T-cell (primary cell): ENCODE results near the gene JMJD6. TPM values are rescaled to one million over a fixed set of nuclear protein-coding genes. Genes with fewer than 3 reads are reported as not detected.

Experiments used
- ATAC-seq, 4 experiments: fragments of 200-7000 bp in 3 of 4; fragments of 150-1000 bp in 1 of 4; cut with Tn5 transposase; replicated peaks in 1 of 4; 1 replicate in 3 of 4; 2 replicates in 1 of 4; pipeline ENCODE4 v1.10.0; 2021; ENCODE audit warnings: moderate library complexity in 3 of 4, mild to moderate bottlenecking in 2 of 4, moderate number of reproducible peaks in 1 of 4
- CTCF ChIA-PET, 2 donors: fragments of 300-600 bp; sonication (Branson Sonifier 250); formaldehyde crosslinking; loops; one replicate each; lab custom pipeline; 2022; ENCODE audit warnings: antibody characterized with exemption in 2 of 2; lab: Charles Lee
- POLR2A ChIA-PET, 2 donors: fragments of 300-600 bp; sonication (Branson Sonifier 250); formaldehyde crosslinking; loops; one replicate each; lab custom pipeline; 2022; ENCODE audit warnings: antibody characterized with exemption in 2 of 2; lab: Charles Lee
- DNase-seq, 35 experiments: peaks; one replicate each; pipeline versions ENCODE4 v3.0.0 to v3.0.0-alpha.2; 2013 to 2023
- H3K27ac ChIP-seq: one replicate; pipeline ENCODE4 v1.5.1; 2013; ENCODE audit warnings: low read length
- H3K27me3 ChIP-seq, 2 experiments: replicated peaks in 1 of 2; 1 replicate in 1 of 2; 2 replicates in 1 of 2; pipeline versions ENCODE4 v1.6.1 to v1.7.0; 2013; ENCODE audit warnings: low read length in 1 of 2, mixed read lengths in 1 of 2; ENCODE audit not compliant: control insufficient read depth in 2 of 2, insufficient read depth in 2 of 2; ENCODE audit errors: extremely low read depth in 1 of 2
- H3K36me3 ChIP-seq, 2 donors: 1 replicate in 1 of 2; 2 replicates in 1 of 2; pipeline versions ENCODE4 v1.6.1 to v1.7.0; 2013; ENCODE audit warnings: low read length in 1 of 2; ENCODE audit not compliant: control insufficient read depth in 2 of 2, insufficient read depth in 1 of 2; ENCODE audit errors: extremely low read depth in 1 of 2
- H3K4me1 ChIP-seq, 2 experiments: 1 replicate in 1 of 2; 2 replicates in 1 of 2; pipeline versions ENCODE4 v1.6.1 to v1.7.0; 2013; ENCODE audit warnings: low read length in 2 of 2, mixed read lengths in 1 of 2; ENCODE audit not compliant: insufficient read depth in 2 of 2, control insufficient read depth in 1 of 2; ENCODE audit errors: extremely low read depth in 1 of 2
- H3K4me3 ChIP-seq, 2 donors: 1 replicate in 1 of 2; 2 replicates in 1 of 2; pipeline versions ENCODE4 v1.5.1 to v1.7.0; 2013; ENCODE audit warnings: mild to moderate bottlenecking in 2 of 2, low read length in 1 of 2, moderate library complexity in 1 of 2; ENCODE audit not compliant: control insufficient read depth in 1 of 2; ENCODE audit errors: extremely low read depth in 1 of 2
- H3K9me3 ChIP-seq: 2 replicates; pipeline ENCODE4 v1.7.0; 2013
- H3K27ac Mint-ChIP-seq, 2 donors: one replicate each; pipeline ENCODE4 v1.8.0; 2020 to 2021; ENCODE audit warnings: mild to moderate bottlenecking in 2 of 2, mixed read lengths in 2 of 2
- H3K27me3 Mint-ChIP-seq, 2 donors: one replicate each; pipeline ENCODE4 v1.8.0; 2021 to 2022; ENCODE audit warnings: mixed read lengths in 2 of 2
- H3K36me3 Mint-ChIP-seq: one replicate; pipeline ENCODE4 v1.8.0; 2021; ENCODE audit warnings: mixed read lengths
- H3K4me1 Mint-ChIP-seq, 3 donors: one replicate each; pipeline ENCODE4 v1.8.0; 2020 to 2022; ENCODE audit warnings: mixed read lengths in 3 of 3, mild to moderate bottlenecking in 1 of 3
- H3K4me3 Mint-ChIP-seq, 3 donors: one replicate each; pipeline ENCODE4 v1.8.0; 2020 to 2022; ENCODE audit warnings: mild to moderate bottlenecking in 3 of 3, mixed read lengths in 3 of 3, moderate library complexity in 3 of 3
- H3K9me3 Mint-ChIP-seq, 3 donors: one replicate each; pipeline ENCODE4 v1.8.0; 2020 to 2022; ENCODE audit warnings: mixed read lengths in 3 of 3
- WGBS: methylation state at CpG from one replicate; pipeline ENCODE4 v1.1.5; 2013; ENCODE audit warnings: missing lambda C conversion rate; ENCODE audit not compliant: insufficient coverage; 5-methylcytosine and 5-hydroxymethylcytosine counted together
- total RNA-seq, 35 experiments: library from RNA in 6 of 35; stranded (reverse) in 6 of 35; fragments of 120-200 nt in 1 of 35; gene quantifications; one replicate each; pipeline versions ENCODE4 v1.2.1 to v1.2.4 and lab custom pipeline; 2013 to 2026

The JMJD6 gene
- total RNA-seq, 5 donors from 2014 or later (not counting 1 experiment from before 2014, with no cell fraction given): 48.7 to 155 (median 56.6) TPM

DNA sequence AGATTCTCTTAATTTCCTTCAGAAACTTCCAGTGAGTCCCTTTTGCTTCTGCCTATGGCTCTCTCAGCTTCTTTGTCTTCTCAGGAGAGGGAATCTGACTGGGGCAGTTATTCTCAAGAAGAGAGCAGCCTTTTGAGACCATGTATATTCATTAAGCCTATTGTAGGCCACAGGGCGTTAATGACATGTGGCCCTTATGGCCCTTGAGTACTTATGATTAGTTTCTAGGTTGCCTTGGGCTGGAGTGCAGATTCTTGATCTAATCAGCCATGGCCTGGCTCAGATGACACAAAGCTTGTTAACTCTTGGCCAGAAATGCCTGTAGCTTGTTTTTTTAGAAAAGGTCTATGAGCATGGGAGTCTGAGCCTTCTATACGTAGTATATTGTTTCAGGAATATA lies 28.9 kb upstream of the JMJD6 start:
- H3K36me3 Mint-ChIP-seq: peaks cover 21% of the 10 kb centered on the region
- no peak for ATAC-seq

GRCh38 chr17:76753061-76753961 lies 26.9 kb upstream of the JMJD6 start:
- WGBS: 14% methylated on average over 6 of the region's 12 CpGs
- Mint-ChIP-seq H3K9me3 (no peaks in the 10 kb centered on the region), H3K4me1 (peaks cover 26 to 30% (median 27%) of the 10 kb centered on the region in 3 donors), H3K27me3 (no peaks in the 10 kb centered on the region), H3K27ac (peak overlapping the region; percentile 98 to 99), H3K36me3 (peaks cover 30% of the 10 kb centered on the region), H3K4me3 (peak overlapping the region; percentile 87 to 94 (median 90))
- DNase-seq (peak in 33 of 35 experiments; percentile 9 to 82 (median 41)), ATAC-seq (peak; percentile 87 to 92 (median 88))
- H3K9me3 ChIP-seq: no peaks in the 10 kb centered on the region
- peak overlapping the region; percentile 93 for H3K27ac ChIP-seq
- CTCF ChIA-PET: interaction anchor here in 1 of 2 donors (0.6 kb wide), 3 partner anchors 210 to 546 kb away, joined by 3 read pairs; no protein-coding TSS in a partner anchor
- H3K36me3 ChIP-seq: no peaks in the 10 kb centered on the region
- peaks cover 11 to 40% of the 10 kb centered on the region in 2 experiments for H3K4me1 ChIP-seq
- POLR2A ChIA-PET: interaction anchor here (0.5 to 1.0 kb wide), 4 partner anchors 20 to 30 kb away, joined by 3 to 4 read pairs (median 3); no protein-coding TSS in a partner anchor
- H3K4me3 ChIP-seq: peak overlapping the region; percentile 41 to 52
- no peaks in the 10 kb centered on the region for H3K27me3 ChIP-seq

More for the DNA sequence above, 28.9 kb upstream of the JMJD6 start:
- Mint-ChIP-seq H3K4me3 (no peak overlapping the region), H3K9me3 (no peaks in the 10 kb centered on the region), H3K27ac (peak overlapping the region in 1 of 2 donors; percentile 52), H3K27me3 (no peaks in the 10 kb centered on the region), H3K4me1 (peaks cover 26 to 27% (median 26%) of the 10 kb centered on the region in 3 donors)
- POLR2A ChIA-PET: interaction anchor here in 1 of 2 donors (0.6 kb wide), 1 partner anchor 15 kb away, joined by 3 read pairs; no protein-coding TSS in a partner anchor
- H3K9me3 ChIP-seq: no peaks in the 10 kb centered on the region
- no peak overlapping the region for H3K4me3 ChIP-seq
- H3K27ac ChIP-seq: no peak overlapping the region
- CTCF ChIA-PET: no interaction called here
- WGBS: 100% methylated on average over 1 of the region's 2 CpGs
- DNase-seq: no peak
- H3K27me3 ChIP-seq: no peaks in the 10 kb centered on the region
- no peaks in the 10 kb centered on the region for H3K36me3 ChIP-seq
- H3K4me1 ChIP-seq: peaks cover 11 to 40% of the 10 kb centered on the region in 2 experiments

- Mint-ChIP-seq H3K9me3 (no peaks in the 10 kb centered on the region), H3K27ac (peak overlapping the region; percentile 98 to 99), H3K4me1 (peaks cover 26 to 28% (median 27%) of the 10 kb centered on the region in 3 donors), H3K36me3 (peaks cover 23% of the 10 kb centered on the region), H3K4me3 (peak overlapping the region; percentile 64 to 94 (median 67)), H3K27me3 (no peaks in the 10 kb centered on the region)
- ChIA-PET POLR2A (no interaction called here), CTCF (interaction anchor here (0.5 to 0.7 kb wide), 5 partner anchors 17 to 237 kb away, joined by 3 to 12 read pairs (median 4); no protein-coding TSS in a partner anchor)
- DNase-seq (peak in 3 of 35 experiments; percentile 30 to 79 (median 38)), ATAC-seq (peak; percentile 28 to 78 (median 64))
- H3K27me3 ChIP-seq: no peaks in the 10 kb centered on the region
- peaks cover 1% of the 10 kb centered on the region in 2 donors for H3K36me3 ChIP-seq
- peaks cover 11 to 40% of the 10 kb centered on the region in 2 experiments for H3K4me1 ChIP-seq
- WGBS: 85% methylated on average over 2 of the region's 4 CpGs
- H3K4me3 ChIP-seq: no peak overlapping the region
- peak overlapping the region; percentile 93 for H3K27ac ChIP-seq
- no peaks in the 10 kb centered on the region for H3K9me3 ChIP-seq
Measured at GRCh38 chr17:76752006-76752405, 25.6 kb upstream of the JMJD6 start.

DNA sequence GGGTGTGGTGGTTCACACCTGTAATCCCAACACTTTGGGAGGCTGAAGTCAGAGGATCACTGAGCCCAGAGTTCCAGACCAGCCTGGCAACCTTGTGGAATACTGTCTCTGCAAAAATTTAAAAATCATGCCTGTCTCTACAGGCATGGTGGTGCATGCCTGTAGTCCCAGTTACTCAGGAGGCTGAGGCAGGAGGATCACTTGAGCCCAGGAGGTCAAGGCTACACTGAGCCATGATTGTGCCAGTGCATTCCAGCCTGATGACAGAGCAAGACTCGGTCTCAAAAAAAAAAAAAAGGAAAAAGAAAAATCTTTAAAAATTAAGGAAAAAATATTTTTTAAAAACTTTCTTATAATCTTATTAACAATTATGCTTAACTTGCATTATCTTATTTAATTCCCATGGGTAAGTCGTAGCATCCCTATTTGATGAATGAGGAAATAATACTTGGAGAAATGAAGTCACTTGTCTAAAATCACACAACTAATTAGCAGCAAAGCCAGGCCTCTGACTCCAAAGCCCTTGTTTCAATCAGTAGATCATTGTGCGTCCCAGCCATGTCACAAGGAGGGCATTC lies 25.1 kb upstream of the JMJD6 start:
- Mint-ChIP-seq H3K27me3 (no peaks in the 10 kb centered on the region), H3K4me3 (peak overlapping the region in 1 of 3 donors; percentile 94), H3K27ac (peak overlapping the region; percentile 98 to 99), H3K36me3 (peaks cover 26% of the 10 kb centered on the region), H3K9me3 (no peaks in the 10 kb centered on the region), H3K4me1 (peaks cover 26 to 30% (median 27%) of the 10 kb centered on the region in 3 donors)
- Histone ChIP-seq H3K4me1 (peaks cover 11 to 40% of the 10 kb centered on the region in 2 experiments), H3K27me3 (no peaks in the 10 kb centered on the region), H3K27ac (peak overlapping the region; percentile 93), H3K4me3 (no peak overlapping the region), H3K9me3 (no peaks in the 10 kb centered on the region), H3K36me3 (peaks cover 6% of the 10 kb centered on the region in 2 donors)
- POLR2A ChIA-PET: no interaction called here
- CTCF ChIA-PET: no interaction called here
- ATAC-seq (no peak), DNase-seq (no peak)
- WGBS: no CpG with 5 or more reads among the region's 3 CpGs

- Histone ChIP-seq H3K4me1 (peaks cover 6 to 29% of the 10 kb centered on the region in 2 experiments), H3K36me3 (peaks cover 6 to 32% of the 10 kb centered on the region in 2 donors), H3K27me3 (no peaks in the 10 kb centered on the region), H3K27ac (no peak overlapping the region), H3K4me3 (no peak overlapping the region), H3K9me3 (no peaks in the 10 kb centered on the region)
- Mint-ChIP-seq H3K4me1 (peaks cover 20 to 29% (median 21%) of the 10 kb centered on the region in 3 donors), H3K9me3 (no peaks in the 10 kb centered on the region), H3K4me3 (no peak overlapping the region), H3K27ac (no peak overlapping the region), H3K27me3 (no peaks in the 10 kb centered on the region), H3K36me3 (peaks cover 50% of the 10 kb centered on the region)
- ChIA-PET CTCF (interaction anchor here in 1 of 2 donors (0.7 kb wide), 1 partner anchor 24 kb away, joined by 4 read pairs; no protein-coding TSS in a partner anchor), POLR2A (interaction anchor here in 1 of 2 donors (0.6 kb wide), 1 partner anchor 11 kb away, joined by 4 read pairs; the partner anchor contains the start of gene MFSD11)
- DNase-seq (no peak), ATAC-seq (no peak)
- no CpG with 5 or more reads among the region's 1 CpG for WGBS
Measured at GRCh38 chr17:76748657-76749056, 22.3 kb upstream of the JMJD6 start.
